GM12878 (cell line): ENCODE data around the gene MIEN1. TPM values are rescaled to one million over a fixed set of nuclear protein-coding genes. Genes with fewer than 3 reads are reported as not detected.

Source experiments
- ATAC-seq: fragments of 200-7000 bp; cut with Tn5 transposase; 3 replicates; pipeline ENCODE4 v1.9.1; 2020; ENCODE audit warnings: mild to moderate bottlenecking, moderate library complexity
- BruUV-seq: library from RNA; stranded (reverse); fragments of 400-500 nt; replicated peaks from 2 replicates; lab custom pipeline; 2021; lab: Mats Ljungman, UMichigan
- CTCF ChIA-PET: fragments of 300-600 bp; sonication (Branson Sonifier 250); formaldehyde crosslinking; extraction: SDS; loops from one replicate; lab custom pipeline; 2021; ENCODE audit warnings: inconsistent platforms; lab: Yijun Ruan, JAX
- POLR2A ChIA-PET: fragments of 350-600 bp; formaldehyde crosslinking; extraction: SDS; loops from one replicate; lab custom pipeline; 2021; ENCODE audit warnings: inconsistent platforms; lab: Charles Lee
- RAD21 ChIA-PET: fragments of 300-600 bp; sonication (Branson Sonifier 250); formaldehyde crosslinking; loops from one replicate; lab custom pipeline; 2023; ENCODE audit warnings: antibody characterized with exemption; ENCODE audit not compliant: unreplicated experiment; lab: Charles Lee
- SMC1A ChIA-PET: fragments of 300-600 bp; sonication (Branson Sonifier 250); formaldehyde crosslinking; loops from one replicate; lab custom pipeline; 2023; ENCODE audit not compliant: unreplicated experiment, uncharacterized antibody; lab: Charles Lee
- DNase-seq: peaks from one replicate; pipeline ENCODE4 v3.0.0-alpha.2; 2011; ENCODE audit warnings: low read depth, low spot score
- FAIRE-seq: peaks from 3 replicates; lab custom pipeline; 2011; peaks lifted over from hg19 to GRCh38; lab: Jason Lieb, UNC
- H2AFZ ChIP-seq: 2 replicates; pipeline ENCODE4 v1.6.0; 2011; ENCODE audit warnings: low read depth, low read length, control low read depth; ENCODE audit not compliant: control insufficient read depth
- H3K27ac ChIP-seq: 2 replicates; pipeline ENCODE4 v1.5.1; 2011; ENCODE audit warnings: control low read depth; ENCODE audit not compliant: control insufficient read depth, insufficient read depth
- H3K27me3 ChIP-seq, 2 experiments: replicated peaks in 1 of 2; 2 replicates each; pipeline versions ENCODE4 v1.6.0 to v1.6.1; 2011; ENCODE audit warnings: low read length in 1 of 2; ENCODE audit not compliant: control insufficient read depth in 2 of 2, insufficient read depth in 2 of 2
- H3K36me3 ChIP-seq, 2 experiments: 2 replicates each; pipeline ENCODE4 v1.5.1; 2011; ENCODE audit warnings: low read length in 1 of 2; ENCODE audit not compliant: control insufficient read depth in 2 of 2, insufficient read depth in 2 of 2
- H3K4me1 ChIP-seq: 2 replicates; pipeline ENCODE4 v1.6.1; 2011; ENCODE audit warnings: mild to moderate bottlenecking, low read length, moderate library complexity, mixed read lengths; ENCODE audit not compliant: control insufficient read depth, insufficient read depth
- H3K4me2 ChIP-seq: 2 replicates; pipeline ENCODE4 v1.6.0; 2011; ENCODE audit warnings: control low read depth; ENCODE audit not compliant: control insufficient read depth, insufficient read depth
- H3K4me3 ChIP-seq: fragments of 200-600 bp; sonication (generic); 2 replicates; pipeline ENCODE4 v1.5.1; 2016
- H3K79me2 ChIP-seq: 2 replicates; pipeline ENCODE4 v1.6.0; 2011; ENCODE audit warnings: low read length; ENCODE audit not compliant: control insufficient read depth, insufficient read depth
- H3K9ac ChIP-seq: 2 replicates; pipeline ENCODE4 v1.8.0; 2011; ENCODE audit warnings: low read length, control low read depth, mixed read lengths; ENCODE audit not compliant: control insufficient read depth, insufficient read depth
- H3K9me3 ChIP-seq: replicated peaks from 3 replicates; pipeline ENCODE4 v1.5.1; 2011; ENCODE audit warnings: mild to moderate bottlenecking, low read length; ENCODE audit not compliant: control insufficient read depth, insufficient read depth
- H4K20me1 ChIP-seq: 2 replicates; pipeline ENCODE4 v1.6.0; 2011; ENCODE audit not compliant: control insufficient read depth, insufficient read depth
- DPF2 ChIP-seq: fragments of 450-650 bp; IDR thresholded peaks from 2 replicates; pipeline ENCODE4 v1.6.1; 2017; ENCODE audit warnings: mild to moderate bottlenecking
- EED ChIP-seq: sonication (generic); IDR thresholded peaks from 2 replicates; pipeline ENCODE4 v1.6.1; 2016; ENCODE audit warnings: antibody characterized with exemption, low read depth
- EP300 ChIP-seq, 2 experiments: fragments of 150-350 bp in 1 of 2; IDR thresholded peaks; 2 replicates each; pipeline ENCODE4 v1.6.1; 2011 to 2012; ENCODE audit warnings: low read depth in 2 of 2, low read length in 2 of 2, borderline replicate concordance in 1 of 2, improper control_type of control experiment in 1 of 2, inconsistent platforms in 1 of 2; ENCODE audit not compliant: control insufficient read depth in 1 of 2
- FOS ChIP-seq: IDR thresholded peaks from 3 replicates; pipeline ENCODE4 v1.6.1; 2011; ENCODE audit warnings: borderline replicate concordance; ENCODE audit not compliant: insufficient read length; ENCODE audit errors: extremely low read depth
- HDAC2 ChIP-seq: fragments of 200-600 bp; sonication (generic); IDR thresholded peaks from 2 replicates; pipeline ENCODE4 v1.6.1; 2017
- IKZF1 ChIP-seq: fragments of 450-650 bp; conservative IDR thresholded peaks from 2 replicates; pipeline ENCODE4 v1.6.1; 2017; ENCODE audit warnings: antibody characterized with exemption, mild to moderate bottlenecking
- NR2C1 ChIP-seq: fragments of 450-650 bp; IDR thresholded peaks from 2 replicates; pipeline ENCODE4 v1.6.1; 2017; ENCODE audit warnings: antibody characterized with exemption, mild to moderate bottlenecking, moderate library complexity
- PBX3 ChIP-seq: IDR thresholded peaks from 2 replicates; pipeline ENCODE4 v1.6.1; 2011; ENCODE audit warnings: mild to moderate bottlenecking, low read depth, low read length, moderate library complexity; ENCODE audit not compliant: insufficient replicate concordance
- PKNOX1 ChIP-seq: fragments of 450-650 bp; IDR thresholded peaks from 2 replicates; pipeline ENCODE4 v1.6.1; 2016; ENCODE audit warnings: mild to moderate bottlenecking
- SIN3A ChIP-seq: IDR thresholded peaks from 2 replicates; pipeline ENCODE4 v1.6.1; 2012; ENCODE audit warnings: low read depth, low read length, improper control_type of control experiment
- SMAD1 ChIP-seq: fragments of 450-650 bp; IDR thresholded peaks from 2 replicates; pipeline ENCODE4 v1.6.1; 2018; ENCODE audit warnings: mild to moderate bottlenecking, low read depth; ENCODE audit not compliant: partially characterized antibody
- TARDBP ChIP-seq: IDR thresholded peaks from 2 replicates; pipeline ENCODE4 v1.6.1; 2016; ENCODE audit warnings: borderline replicate concordance
- USF2 ChIP-seq: IDR thresholded peaks from 2 replicates; pipeline ENCODE4 v1.6.1; 2011; ENCODE audit warnings: low read depth, low read length, improper control_type of control experiment, borderline replicate concordance
- ZBTB33 ChIP-seq: fragments of 450-650 bp; IDR thresholded peaks from 2 replicates; pipeline ENCODE4 v1.6.1; 2017; ENCODE audit warnings: mild to moderate bottlenecking
- ZNF207 ChIP-seq: fragments of 450-650 bp; IDR thresholded peaks from 2 replicates; pipeline ENCODE4 v1.6.1; 2014; ENCODE audit warnings: antibody characterized with exemption, mild to moderate bottlenecking, borderline replicate concordance
- ZNF274 ChIP-seq: IDR thresholded peaks from one replicate; pipeline ENCODE4 v1.8.0; 2011; ENCODE audit not compliant: insufficient read length, insufficient read depth
- WGBS: methylation state at CpG from one replicate; pipeline ENCODE4 v1.1.6; 2016; ENCODE audit warnings: low lambda C conversion rate; ENCODE audit not compliant: insufficient replicate concordance, insufficient coverage; ENCODE audit errors: missing lambda C conversion rate; 5-methylcytosine and 5-hydroxymethylcytosine counted together
- in situ Hi-C: fragments of 300-500 bp; cut with MboI; formaldehyde crosslinking; loops from 9 replicates; pipeline ENCODE4 v1.14.3; 2018; ENCODE audit warnings: mixed read lengths
- intact Hi-C: fragments of 100-400 bp; cut with micrococcal nuclease; formaldehyde crosslinking; loops from one replicate; pipeline ENCODE4 v1.14.2; 2022; ENCODE audit not compliant: unreplicated experiment
- polyA plus RNA-seq, 11 experiments: library from polyadenylated mRNA; depleted of rRNA in 4 of 11; unstranded in 6 of 11; stranded (reverse) in 5 of 11; fragments of >200 nt; fragmentation: Nextera tagmentation in 4 of 11; fragmentation: Illumina TruSeq in 1 of 11; extraction: Ambion mirVana in 4 of 11; extraction: Trizol in 1 of 11; gene quantifications; 1 replicate in 1 of 11; 2 replicates in 10 of 11; pipeline versions ENCODE4 v1.2.1 to v1.2.3, GENCODE V29; 2011 to 2016; ENCODE audit warnings: inconsistent platforms in 2 of 11, missing spikeins in 2 of 11, low read depth in 1 of 11
- total RNA-seq, 4 experiments: library from RNA; depleted of rRNA in 3 of 4; stranded (reverse); fragments of >200 nt in 3 of 4; fragmentation: Illumina TruSeq in 1 of 4; extraction: Trizol in 1 of 4; gene quantifications; 2 replicates each; pipeline versions ENCODE4 v1.2.1 to v1.2.3, GENCODE V29; 2013 to 2021

The MIEN1 gene
- total and polyA plus RNA-seq, 10 of the 15 experiments (the other 5 are each of a cell fraction or from before 2014, with no cell fraction given), result 24.9 to 89.1 (median 47.7) TPM

GRCh38 chr17:39751016-39751543 is 20.7 kb upstream of the MIEN1 start:
- in situ Hi-C loops (loop anchor here (5.0 kb wide), 1 partner anchor 129 kb away; no protein-coding TSS in a partner anchor), intact Hi-C loops (loop anchor here (5.0 kb wide), 1 partner anchor 114 kb away; the partner anchor contains the start of gene STARD3)
- Histone ChIP-seq H3K4me3 (no peak overlapping the region), H3K27ac (no peak overlapping the region), H3K36me3 (no peaks in the 10 kb centered on the region), H3K4me2 (no peak overlapping the region), H3K4me1 (peaks cover 20% of the 10 kb centered on the region), H3K27me3 (no peaks in the 10 kb centered on the region), H3K9ac (no peak overlapping the region), H3K79me2 (peaks cover 13% of the 10 kb centered on the region), H4K20me1 (no peaks in the 10 kb centered on the region), H2AFZ (no peak overlapping the region), H3K9me3 (no peaks in the 10 kb centered on the region)
- TF ChIP-seq NR2C1 (no peak), TARDBP (no peak), ZNF274 (no peak), PBX3 (no peak), EP300 (IDR thresholded peaks at IDR 0.05; ENCODE audit: borderline replicate concordance in 1 of 2, control insufficient read depth in 1 of 2, low read depth in 2 of 2, low read length in 2 of 2) (no peak), IKZF1 (no peak), ZNF207 (no peak), HDAC2 (no peak), EED (no peak), PKNOX1 (no peak), SIN3A (no peak), USF2 (no peak), ZBTB33 (no peak), SMAD1 (no peak), FOS (no peak), DPF2 (no peak)
- ChIA-PET POLR2A (no interaction called here), SMC1A (no interaction called here), CTCF (interaction anchor here (1.3 kb wide), 1 partner anchor 130 kb away, joined by 4 read pairs; no protein-coding TSS in a partner anchor), RAD21 (no interaction called here)
- no peak for DNase-seq
- FAIRE-seq, result no peak
- WGBS, result 51% methylated on average over 5 of the region's 5 CpGs
- ATAC-seq, result no peak
- no TSS peak for BruUV-seq
